ENCODE data around the gene FARP1.

Gene FARP1

GRCh38 chr13:98346904-98347636 is 204.2 kb downstream of the FARP1 start:
- TF ChIP-seq CTCF (conservative IDR thresholded peaks at IDR 0.05; ENCODE audit: low read depth, low read length) = no peak
- no peak overlapping the region for H3K27ac ChIP-seq

GRCh38 chr13:98347756-98348155 is 204.9 kb downstream of the FARP1 start:
- Histone ChIP-seq H3K27me3 (ENCODE audit: insufficient read depth, low read depth) (no peaks in the 10 kb centered on the region), H3K4me1 (ENCODE audit: low read depth, poor library complexity, severe bottlenecking) (no peaks in the 10 kb centered on the region), H2AFZ (ENCODE audit: low read depth) (no peak overlapping the region), H3K79me2 (ENCODE audit: insufficient read depth, low read depth) (no peaks in the 10 kb centered on the region), H4K20me1 (ENCODE audit: insufficient read depth) (no peaks in the 10 kb centered on the region), H3K9ac (no peak overlapping the region), H3K36me3 (ENCODE audit: insufficient read depth) (no peaks in the 10 kb centered on the region), H3K4me2 (no peak overlapping the region), H3K4me3 (IDR thresholded peaks at IDR 0.05; ENCODE audit: insufficient read depth, low read depth, low read length) (no peak overlapping the region), H3K27ac (no peak overlapping the region)
- no peak for TF ChIP-seq CTCF (conservative IDR thresholded peaks at IDR 0.05; ENCODE audit: low read depth, low read length)

More at GRCh38 chr13:98346904-98347636, 204.2 kb downstream of the FARP1 start:
- Histone ChIP-seq H3K4me2 (no peak overlapping the region), H3K36me3 (ENCODE audit: insufficient read depth) (no peaks in the 10 kb centered on the region), H2AFZ (ENCODE audit: low read depth) (no peak overlapping the region), H3K27me3 (ENCODE audit: insufficient read depth, low read depth) (no peaks in the 10 kb centered on the region), H4K20me1 (ENCODE audit: insufficient read depth) (no peaks in the 10 kb centered on the region), H3K4me3 (IDR thresholded peaks at IDR 0.05; ENCODE audit: insufficient read depth, low read depth, low read length) (no peak overlapping the region), H3K9ac (no peak overlapping the region), H3K79me2 (ENCODE audit: insufficient read depth, low read depth) (no peaks in the 10 kb centered on the region), H3K4me1 (ENCODE audit: low read depth, poor library complexity, severe bottlenecking) (no peaks in the 10 kb centered on the region)

GRCh38 chr13:98348466-98349200 is 205.7 kb downstream of the FARP1 start:
- Histone ChIP-seq H3K4me1 (ENCODE audit: low read depth, poor library complexity, severe bottlenecking) (no peaks in the 10 kb centered on the region), H3K79me2 (ENCODE audit: insufficient read depth, low read depth) (no peaks in the 10 kb centered on the region), H4K20me1 (ENCODE audit: insufficient read depth) (no peaks in the 10 kb centered on the region), H3K4me3 (IDR thresholded peaks at IDR 0.05; ENCODE audit: insufficient read depth, low read depth, low read length) (no peak overlapping the region), H3K36me3 (ENCODE audit: insufficient read depth) (no peaks in the 10 kb centered on the region), H3K9ac (no peak overlapping the region), H3K27ac (no peak overlapping the region), H2AFZ (ENCODE audit: low read depth) (no peak overlapping the region), H3K4me2 (no peak overlapping the region), H3K27me3 (ENCODE audit: insufficient read depth, low read depth) (no peaks in the 10 kb centered on the region)
- TF ChIP-seq CTCF (conservative IDR thresholded peaks at IDR 0.05; ENCODE audit: low read depth, low read length) = no peak

- Histone ChIP-seq H3K4me2 (no peak overlapping the region), H4K20me1 (ENCODE audit: insufficient read depth) (no peaks in the 10 kb centered on the region), H3K27me3 (ENCODE audit: insufficient read depth, low read depth) (no peaks in the 10 kb centered on the region), H3K4me1 (ENCODE audit: low read depth, poor library complexity, severe bottlenecking) (no peaks in the 10 kb centered on the region), H3K9ac (no peak overlapping the region), H3K36me3 (ENCODE audit: insufficient read depth) (no peaks in the 10 kb centered on the region), H3K79me2 (ENCODE audit: insufficient read depth, low read depth) (no peaks in the 10 kb centered on the region), H3K27ac (no peak overlapping the region), H2AFZ (ENCODE audit: low read depth) (no peak overlapping the region), H3K4me3 (IDR thresholded peaks at IDR 0.05; ENCODE audit: insufficient read depth, low read depth, low read length) (no peak overlapping the region)
- TF ChIP-seq CTCF (conservative IDR thresholded peaks at IDR 0.05; ENCODE audit: low read depth, low read length) = no peak
Measured at GRCh38 chr13:98349731-98350305, 206.9 kb downstream of the FARP1 start.
